Smooth muscle cell (in vitro differentiated cells): ENCODE measurements around the gene ST14. TPM values are rescaled to one million over a fixed set of nuclear protein-coding genes. Genes with fewer than 3 reads are reported as not detected.

Experiments
- DNase-seq: peaks from one replicate; lab custom pipeline; 2025; ENCODE audit not compliant: unreplicated experiment; lab: John Stamatoyannopoulos, UW
- H2AFZ ChIP-seq: fragments of 200-600 bp; sonication (generic); 2 replicates; pipeline ENCODE4 v1.6.0; 2016; ENCODE audit warnings: antibody characterized with exemption, low read depth, mild to moderate bottlenecking
- H3F3A ChIP-seq: fragments of 200-600 bp; sonication (generic); 2 replicates; pipeline ENCODE4 v1.6.0; 2017; ENCODE audit warnings: antibody characterized with exemption, low read depth
- H3K27ac ChIP-seq: fragments of 200-600 bp; sonication (generic); 2 replicates; pipeline ENCODE4 v1.5.1; 2016; ENCODE audit warnings: low read depth, mild to moderate bottlenecking
- H3K27me3 ChIP-seq: fragments of 200-600 bp; sonication (generic); 2 replicates; pipeline ENCODE4 v1.6.1; 2016; ENCODE audit warnings: low read depth, mild to moderate bottlenecking
- H3K36me3 ChIP-seq: fragments of 200-600 bp; sonication (generic); 2 replicates; pipeline ENCODE4 v1.5.1; 2016; ENCODE audit warnings: low read depth
- H3K4me1 ChIP-seq: fragments of 200-600 bp; sonication (generic); 2 replicates; pipeline ENCODE4 v1.5.1; 2016; ENCODE audit warnings: low read depth
- H3K4me2 ChIP-seq: fragments of 200-600 bp; sonication (generic); 2 replicates; pipeline ENCODE4 v1.6.0; 2016; ENCODE audit warnings: mild to moderate bottlenecking
- H3K4me3 ChIP-seq: fragments of 200-600 bp; sonication (generic); 2 replicates; pipeline ENCODE4 v1.5.1; 2016; ENCODE audit warnings: mild to moderate bottlenecking
- H3K79me2 ChIP-seq: fragments of 200-600 bp; sonication (generic); 2 replicates; pipeline ENCODE4 v1.6.0; 2016; ENCODE audit warnings: low read depth, mild to moderate bottlenecking
- H3K9ac ChIP-seq: fragments of 200-600 bp; sonication (generic); 2 replicates; pipeline ENCODE4 v1.6.0; 2016; ENCODE audit warnings: low read depth
- H3K9me3 ChIP-seq: fragments of 200-600 bp; sonication (generic); replicated peaks from 2 replicates; pipeline ENCODE4 v1.5.1; 2016; ENCODE audit warnings: low read depth
- H4K20me1 ChIP-seq: fragments of 200-600 bp; sonication (generic); 2 replicates; pipeline ENCODE4 v1.6.0; 2016; ENCODE audit warnings: low read depth
- CTCF ChIP-seq: fragments of 200-600 bp; sonication (generic); IDR thresholded peaks from 2 replicates; pipeline ENCODE4 v1.5.1; 2017; ENCODE audit warnings: borderline replicate concordance, mild to moderate bottlenecking, antibody characterized with exemption; ENCODE audit not compliant: insufficient read depth, poor library complexity, severe bottlenecking
- WGBS: methylation state at CpG from one replicate; pipeline ENCODE4 v1.1.7; 2016; ENCODE audit warnings: low lambda C conversion rate; 5-methylcytosine and 5-hydroxymethylcytosine counted together
- polyA plus RNA-seq: library from polyadenylated mRNA; unstranded; fragments of >200 nt; fragmentation: Nextera tagmentation; extraction: Ambion mirVana; gene quantifications from 2 replicates; pipeline ENCODE4 v1.2.1, GENCODE V29; 2016
- total RNA-seq: library from RNA; depleted of rRNA; stranded (reverse); fragments of >200 nt; gene quantifications from 2 replicates; pipeline ENCODE4 v1.2.3, GENCODE V29; 2014

The ST14 gene
- total and polyA plus RNA-seq, 2 experiments from 2014 or later = 2.4 to 7.7 TPM

GRCh38 chr11:130144861-130145281 is 14.7 kb upstream of the ST14 start:
- no peak for DNase-seq
- no peak overlapping the region for H3K4me2 ChIP-seq
- H3K36me3 ChIP-seq = no peaks in the 10 kb centered on the region
- H3K27ac ChIP-seq = no peak overlapping the region
- no peaks in the 10 kb centered on the region for H3K27me3 ChIP-seq
- no peak overlapping the region for H3K9ac ChIP-seq
- WGBS = 93% methylated on average over 7 of the region's 7 CpGs
- no peaks in the 10 kb centered on the region for H3K79me2 ChIP-seq
- no peaks in the 10 kb centered on the region for H3K4me1 ChIP-seq
- H3K4me3 ChIP-seq = no peak overlapping the region
- no peak for TF ChIP-seq CTCF
- H3K9me3 ChIP-seq = no peaks in the 10 kb centered on the region
- no peaks in the 10 kb centered on the region for H3F3A ChIP-seq
- no peak overlapping the region for H2AFZ ChIP-seq
- H4K20me1 ChIP-seq = no peaks in the 10 kb centered on the region

GRCh38 chr11:130145311-130145812 is 14.2 kb upstream of the ST14 start:
- 95% methylated on average over 3 of the region's 3 CpGs for WGBS
- Histone ChIP-seq H3F3A (no peaks in the 10 kb centered on the region), H3K27me3 (no peaks in the 10 kb centered on the region), H4K20me1 (no peaks in the 10 kb centered on the region), H3K4me2 (no peak overlapping the region), H3K27ac (no peak overlapping the region), H3K9ac (no peak overlapping the region), H2AFZ (no peak overlapping the region), H3K36me3 (no peaks in the 10 kb centered on the region), H3K79me2 (no peaks in the 10 kb centered on the region), H3K9me3 (no peaks in the 10 kb centered on the region), H3K4me1 (no peaks in the 10 kb centered on the region), H3K4me3 (no peak overlapping the region)
- no peak for DNase-seq
- no peak for TF ChIP-seq CTCF

- no peak for DNase-seq
- Histone ChIP-seq H3F3A (no peaks in the 10 kb centered on the region), H3K4me1 (no peaks in the 10 kb centered on the region), H3K9ac (no peak overlapping the region), H3K27ac (peak overlapping the region; percentile 49), H2AFZ (no peak overlapping the region), H3K4me2 (no peak overlapping the region), H3K4me3 (no peak overlapping the region), H3K36me3 (no peaks in the 10 kb centered on the region), H3K79me2 (no peaks in the 10 kb centered on the region), H3K27me3 (no peaks in the 10 kb centered on the region), H4K20me1 (no peaks in the 10 kb centered on the region), H3K9me3 (no peaks in the 10 kb centered on the region)
- 58% methylated on average over 15 of the region's 15 CpGs for WGBS
- TF ChIP-seq CTCF = peak; percentile 18
These were observed 13.4 kb upstream of the ST14 start for GRCh38 chr11:130145975-130146776.
